Glomerular endothelial cell (primary cell): ENCODE data around the gene RND3. TPM values are rescaled to one million over a fixed set of nuclear protein-coding genes. Genes with fewer than 3 reads are reported as not detected.

Experiments used
- DNase-seq: peaks from one replicate; pipeline ENCODE4 v3.0.0-alpha.2; 2011; ENCODE audit warnings: low read depth, low spot score; ENCODE audit errors: extremely low read depth
- total RNA-seq: library from RNA; depleted of rRNA; stranded (reverse); fragments of >200 nt; gene quantifications from 2 replicates; pipeline ENCODE4 v1.2.3, GENCODE V29; 2015

Gene RND3
- total RNA-seq, 1 donor from 2014 or later, result 101 TPM

- no peak for DNase-seq
Observed at GRCh38 chr2:150445398-150445797, 42.1 kb downstream of the RND3 start.

DNA sequence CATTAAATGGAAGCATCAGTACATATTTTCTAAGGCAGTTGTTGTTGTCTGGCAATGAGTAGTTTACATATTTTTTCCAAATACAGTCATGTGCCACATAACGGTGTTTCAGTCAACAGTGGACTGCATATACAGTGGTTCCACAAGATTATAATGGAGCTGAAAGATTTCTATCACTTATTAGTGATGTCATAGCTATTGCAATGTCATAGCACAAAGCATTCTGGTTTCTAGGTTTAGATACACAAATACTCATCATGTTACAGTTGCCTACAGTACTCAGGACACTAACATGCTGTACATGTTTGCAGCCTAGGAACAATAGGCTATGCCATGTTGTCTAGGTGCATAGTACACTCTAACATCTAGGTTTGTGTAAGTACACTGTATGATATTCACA is 45.0 kb downstream of the RND3 start:
- no peak for DNase-seq

DNA sequence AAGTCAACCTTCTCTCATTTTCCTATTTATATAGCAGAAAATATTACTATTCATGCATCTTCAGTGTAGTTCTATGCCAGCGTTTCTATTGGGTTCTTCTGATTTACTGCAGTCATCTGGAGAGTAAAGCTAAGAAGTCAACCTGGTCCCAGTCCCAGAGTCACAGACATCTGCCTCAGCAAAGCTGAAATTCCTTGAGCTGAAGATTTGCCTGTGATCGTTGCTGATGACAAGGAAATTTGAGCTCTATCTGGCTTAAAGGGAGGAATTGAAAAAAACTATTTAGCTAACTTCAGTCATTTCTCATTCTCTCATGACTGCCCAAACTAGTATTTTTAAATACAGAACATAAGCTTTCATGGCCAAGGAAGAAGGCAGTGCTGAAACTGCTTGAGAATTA is 45.7 kb downstream of the RND3 start:
- no peak for DNase-seq

- no peak for DNase-seq
Observed at GRCh38 chr2:150441226-150441625, 46.2 kb downstream of the RND3 start.

GRCh38 chr2:150438654-150439053 is 48.8 kb downstream of the RND3 start:
- DNase-seq, result no peak

GRCh38 chr2:150438041-150438440 is 49.4 kb downstream of the RND3 start:
- no peak for DNase-seq

GRCh38 chr2:150432312-150432625 is 55.2 kb downstream of the RND3 start:
- no peak for DNase-seq

DNA sequence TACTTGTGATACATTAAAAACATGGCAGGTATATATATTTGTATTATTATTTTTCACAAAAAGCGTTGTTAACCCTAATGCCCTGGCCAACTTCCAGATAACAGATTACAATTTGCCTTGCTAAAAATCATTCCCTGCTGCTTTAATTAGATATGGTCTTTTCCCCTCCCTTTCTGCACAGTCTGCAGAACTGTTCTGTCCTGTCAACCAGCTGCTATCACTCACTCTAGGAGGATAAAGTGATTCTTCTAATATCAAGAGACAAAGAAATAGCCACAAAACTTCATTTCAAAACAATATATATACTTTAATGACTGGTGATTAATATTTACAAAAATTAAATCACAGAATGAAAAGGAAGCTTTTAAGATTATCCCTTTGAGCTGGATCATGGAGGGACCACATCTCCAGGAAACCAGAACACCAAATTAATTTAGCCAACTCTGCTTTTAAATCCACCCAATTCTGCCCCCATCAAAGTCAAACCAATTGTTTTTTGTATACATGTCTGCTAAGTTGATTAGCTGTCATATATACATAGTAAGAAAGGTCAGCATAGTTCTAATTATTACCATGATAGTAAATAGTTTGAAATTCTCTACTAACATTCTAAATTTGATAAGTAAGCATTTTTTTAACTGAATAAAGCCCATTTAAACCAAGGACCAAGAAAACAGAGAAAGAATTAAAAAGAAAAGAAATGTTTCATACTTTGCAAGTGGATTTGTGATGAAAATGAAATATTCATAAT is 55.7 kb downstream of the RND3 start:
- no peak for DNase-seq

DNA sequence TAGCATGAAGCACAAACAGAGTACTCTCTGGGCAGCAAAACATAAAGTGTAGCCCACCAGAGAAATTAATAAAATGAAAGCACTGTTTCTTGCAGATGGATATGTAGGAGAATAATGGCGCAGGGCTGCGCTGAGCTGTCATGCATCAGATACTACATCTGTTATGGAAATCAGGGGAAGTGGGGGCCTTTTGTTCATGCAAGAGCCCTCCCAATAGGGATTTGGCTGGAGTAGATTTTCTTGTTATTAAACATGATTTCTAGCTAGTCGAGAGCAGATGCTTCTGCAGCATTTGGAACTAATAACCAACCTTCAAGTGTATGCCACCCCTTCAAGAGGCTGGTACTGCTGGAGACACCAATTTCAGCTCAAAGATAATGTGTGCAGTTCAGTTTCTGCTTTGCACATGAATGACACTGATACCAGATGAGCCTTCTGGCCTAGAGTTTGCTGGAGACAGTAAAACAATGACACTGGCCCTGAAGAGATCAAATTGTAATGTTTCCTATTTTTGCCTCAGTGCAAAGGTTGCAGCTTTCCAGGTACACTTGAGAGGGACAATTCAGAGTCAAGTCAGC is 58.0 kb downstream of the RND3 start:
- DNase-seq, result no peak

- DNase-seq, result no peak
Observed at GRCh38 chr2:150428641-150429040, 58.8 kb downstream of the RND3 start.

DNA sequence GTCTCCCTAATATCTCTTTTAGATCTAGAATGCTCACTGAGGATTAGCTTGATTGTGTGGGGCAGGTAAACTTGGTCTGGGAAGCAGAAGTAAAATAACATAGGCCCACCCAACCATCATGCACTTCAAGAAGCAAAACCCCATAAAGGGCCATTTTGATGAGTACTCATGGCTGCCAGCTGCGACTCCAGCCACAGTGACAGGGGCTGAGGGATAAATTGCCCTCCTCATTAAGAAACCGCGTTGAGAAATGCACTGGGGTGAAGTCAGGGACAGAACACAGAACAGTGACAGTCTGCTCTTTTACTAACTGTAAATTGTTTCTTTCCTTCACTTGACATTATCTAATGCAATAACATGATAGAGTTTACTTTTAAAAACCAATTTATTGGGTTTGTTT is 60.2 kb downstream of the RND3 start:
- no peak for DNase-seq

GRCh38 chr2:150426724-150427123 is 60.7 kb downstream of the RND3 start:
- no peak for DNase-seq

- DNase-seq, result no peak
Observed at GRCh38 chr2:150426315-150426714, 61.2 kb downstream of the RND3 start.

DNA sequence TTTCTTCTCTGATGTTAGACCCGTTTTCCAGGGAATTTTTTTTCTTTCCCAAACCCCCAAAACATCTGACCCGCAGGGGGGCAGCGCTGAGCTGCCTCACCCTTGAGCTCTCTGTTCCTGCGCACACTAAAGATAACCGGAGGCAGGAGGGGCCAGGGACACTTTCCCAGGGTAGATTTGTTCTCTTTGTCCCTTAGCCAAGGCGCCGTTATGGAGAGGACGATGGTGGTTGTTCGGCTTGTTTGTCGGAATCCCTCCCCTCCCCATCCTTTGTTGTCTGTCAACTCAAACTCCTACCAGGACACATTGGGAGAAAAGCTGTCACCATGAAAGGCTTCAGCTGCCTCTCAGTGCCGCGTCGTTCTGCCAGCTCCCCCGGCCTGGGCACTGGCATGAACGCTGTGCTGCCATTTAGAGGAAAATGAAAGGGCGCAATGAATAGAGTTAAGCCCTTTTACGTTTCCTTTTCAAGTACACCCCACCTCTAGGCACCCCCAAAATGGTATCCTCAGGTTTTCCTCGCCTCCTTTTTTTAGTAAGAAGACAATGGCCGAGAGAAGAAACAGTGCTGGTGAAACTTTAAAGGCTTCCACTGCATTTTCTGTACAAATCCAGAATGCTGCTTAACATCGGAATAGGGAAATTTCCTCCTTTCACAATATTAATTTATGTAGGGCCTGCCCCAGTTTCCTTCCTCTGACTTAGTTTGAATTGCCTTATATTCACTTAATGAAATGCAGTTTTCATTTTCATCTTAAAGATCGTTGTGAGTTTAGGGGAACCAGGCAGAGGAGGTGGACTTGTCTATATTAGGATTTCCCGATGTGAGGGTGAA is 62.1 kb downstream of the RND3 start:
- no peak for DNase-seq

GRCh38 chr2:150424406-150424805 is 63.1 kb downstream of the RND3 start:
- DNase-seq, result no peak

- DNase-seq, result no peak
Observed at GRCh38 chr2:150421126-150421651, 66.3 kb downstream of the RND3 start.

DNA sequence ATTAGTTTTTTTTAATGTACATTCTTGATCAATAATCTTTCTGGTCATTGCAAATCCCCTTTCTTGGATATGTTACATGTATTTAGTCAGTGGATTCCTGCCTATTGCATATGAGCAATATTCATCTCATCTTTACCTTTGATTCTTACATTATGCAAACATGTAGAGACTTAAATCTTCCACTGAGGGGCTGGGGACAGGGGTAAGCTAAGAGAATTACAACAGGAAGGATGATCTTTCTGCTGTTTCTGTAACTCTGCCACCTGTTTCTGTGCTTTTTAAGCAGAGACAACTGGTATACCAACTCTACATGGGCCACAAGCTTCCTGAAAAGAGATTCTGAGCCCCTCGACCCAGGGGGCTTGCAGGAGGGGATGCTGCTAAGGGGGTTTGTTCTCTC is 68.6 kb downstream of the RND3 start:
- no peak for DNase-seq
